GM12892 (cell line): ENCODE results near the gene ACTL7A.

Experiments
- POLR2A ChIP-seq: IDR thresholded peaks from 2 replicates; pipeline ENCODE4 v1.6.1; 2011; ENCODE audit warnings: low read depth, low read length, control low read depth
- POLR2AphosphoS5 ChIP-seq: IDR thresholded peaks from 2 replicates; pipeline ENCODE4 v1.6.1; 2011; ENCODE audit warnings: low read depth, low read length, control low read depth

DNA sequence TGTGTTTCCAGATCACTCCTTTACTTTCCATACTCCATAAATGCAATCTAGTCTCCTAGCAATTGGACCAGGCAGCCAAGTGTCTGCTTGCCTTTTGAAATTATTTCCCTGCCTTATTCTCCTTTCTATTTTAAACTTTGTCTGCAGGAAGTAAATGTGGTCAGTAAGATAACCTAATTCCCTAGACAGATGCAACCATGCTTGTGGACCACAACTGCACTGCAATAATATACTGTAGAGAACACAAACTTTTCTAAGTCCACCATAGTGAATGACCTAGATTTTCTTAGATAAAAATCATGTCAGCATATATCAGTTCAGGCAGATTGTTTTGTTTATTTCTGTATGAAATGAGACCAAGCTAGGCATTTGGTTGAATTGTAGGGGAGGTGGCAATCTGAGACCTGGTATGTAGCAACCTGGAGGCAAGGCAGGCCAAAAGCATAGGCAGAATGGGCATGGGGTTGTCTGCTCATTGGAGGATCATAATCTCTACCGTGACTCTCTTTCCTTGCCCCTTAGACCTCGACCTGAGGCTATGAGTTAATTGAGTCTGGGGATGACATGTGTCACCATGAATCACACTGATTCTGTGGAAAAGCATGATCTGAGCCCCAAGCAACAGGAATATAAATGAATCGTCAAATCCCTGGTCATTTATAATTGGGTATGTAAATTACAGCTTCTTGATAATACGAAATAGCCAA lies 27.0 kb upstream of the ACTL7A start:
- TF ChIP-seq POLR2A (no peak), POLR2AphosphoS5 (no peak)
